Activated CD8-positive, alpha-beta T cell treated with anti-CD3 and anti-CD28 coated beads for 36 hours (primary cell): ENCODE data around the gene GABBR2. TPM values are rescaled to one million over a fixed set of nuclear protein-coding genes. Genes with fewer than 3 reads are reported as not detected.

Experiments used
- ATAC-seq: fragments of 200-7000 bp; cut with Tn5 transposase; one replicate; pipeline ENCODE4 v1.10.0; 2021; ENCODE audit warnings: mild to moderate bottlenecking, moderate library complexity
- CTCF ChIA-PET: fragments of 350-600 bp; sonication (Branson Sonifier 250); formaldehyde crosslinking; loops from one replicate; lab custom pipeline; 2021; ENCODE audit warnings: antibody characterized with exemption; lab: Charles Lee
- POLR2A ChIA-PET: fragments of 350-600 bp; sonication (Branson Sonifier 250); formaldehyde crosslinking; loops from one replicate; lab custom pipeline; 2021; ENCODE audit warnings: antibody characterized with exemption; lab: Charles Lee
- DNase-seq: peaks from one replicate; pipeline ENCODE4 v3.0.0-alpha.2; 2020
- H3K27ac Mint-ChIP-seq: one replicate; pipeline ENCODE4 v1.8.0; 2021; ENCODE audit warnings: mild to moderate bottlenecking, mixed read lengths
- H3K27me3 Mint-ChIP-seq: one replicate; pipeline ENCODE4 v1.8.0; 2021; ENCODE audit warnings: mixed read lengths
- H3K36me3 Mint-ChIP-seq: one replicate; pipeline ENCODE4 v1.8.0; 2021; ENCODE audit warnings: low read depth, mixed read lengths
- H3K4me1 Mint-ChIP-seq: one replicate; pipeline ENCODE4 v1.8.0; 2021; ENCODE audit warnings: low read depth, mixed read lengths
- H3K4me3 Mint-ChIP-seq: one replicate; pipeline ENCODE4 v1.8.0; 2021; ENCODE audit warnings: mild to moderate bottlenecking, moderate library complexity, mixed read lengths
- H3K9me3 Mint-ChIP-seq: one replicate; pipeline ENCODE4 v1.8.0; 2021; ENCODE audit warnings: mixed read lengths
- intact Hi-C: fragments of 100-400 bp; cut with micrococcal nuclease; formaldehyde crosslinking; loops from one replicate; pipeline ENCODE4 v1.10.0; 2022
- total RNA-seq, 2 experiments: library from RNA; stranded (reverse); gene quantifications; one replicate each; pipeline ENCODE4 v1.2.3, GENCODE V29; 2021
- TF ChIP-seq, protein P1 (sequence below): fragments of 200-600 bp; IDR thresholded peaks from one replicate; pipeline ENCODE4 v1.8.0; 2022; ENCODE audit warnings: antibody characterized with exemption, mild to moderate bottlenecking

The GABBR2 gene
- total RNA-seq, 2 experiments from 2014 or later = not detected

DNA sequence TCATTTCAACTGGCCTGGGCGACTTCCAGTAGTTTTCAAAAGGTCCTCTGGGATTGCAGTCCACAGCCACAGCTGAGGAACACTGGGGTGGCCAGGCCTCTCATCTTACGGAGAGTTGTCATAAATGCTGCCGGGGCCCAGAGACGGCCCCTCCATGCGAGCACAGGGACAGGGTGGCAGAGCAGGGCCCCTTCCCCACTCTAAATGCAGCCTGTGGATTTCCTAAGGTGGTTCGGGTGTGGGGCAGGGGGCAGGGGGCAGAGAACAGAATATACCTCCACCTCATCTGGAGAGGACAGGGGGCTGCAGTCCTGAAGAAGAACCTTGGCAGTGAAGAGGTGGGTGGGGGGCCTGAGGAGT lies 339.7 kb downstream of the GABBR2 start:
- Mint-ChIP-seq H3K36me3 (peaks cover 4% of the 10 kb centered on the region), H3K27ac (no peak overlapping the region), H3K27me3 (peaks cover 5% of the 10 kb centered on the region), H3K9me3 (peaks cover 13% of the 10 kb centered on the region), H3K4me1 (no peaks in the 10 kb centered on the region), H3K4me3 (no peak overlapping the region)
- intact Hi-C loops = no loop called here
- ChIA-PET CTCF (no interaction called here), POLR2A (no interaction called here)
- TF ChIP-seq, protein P1, sequence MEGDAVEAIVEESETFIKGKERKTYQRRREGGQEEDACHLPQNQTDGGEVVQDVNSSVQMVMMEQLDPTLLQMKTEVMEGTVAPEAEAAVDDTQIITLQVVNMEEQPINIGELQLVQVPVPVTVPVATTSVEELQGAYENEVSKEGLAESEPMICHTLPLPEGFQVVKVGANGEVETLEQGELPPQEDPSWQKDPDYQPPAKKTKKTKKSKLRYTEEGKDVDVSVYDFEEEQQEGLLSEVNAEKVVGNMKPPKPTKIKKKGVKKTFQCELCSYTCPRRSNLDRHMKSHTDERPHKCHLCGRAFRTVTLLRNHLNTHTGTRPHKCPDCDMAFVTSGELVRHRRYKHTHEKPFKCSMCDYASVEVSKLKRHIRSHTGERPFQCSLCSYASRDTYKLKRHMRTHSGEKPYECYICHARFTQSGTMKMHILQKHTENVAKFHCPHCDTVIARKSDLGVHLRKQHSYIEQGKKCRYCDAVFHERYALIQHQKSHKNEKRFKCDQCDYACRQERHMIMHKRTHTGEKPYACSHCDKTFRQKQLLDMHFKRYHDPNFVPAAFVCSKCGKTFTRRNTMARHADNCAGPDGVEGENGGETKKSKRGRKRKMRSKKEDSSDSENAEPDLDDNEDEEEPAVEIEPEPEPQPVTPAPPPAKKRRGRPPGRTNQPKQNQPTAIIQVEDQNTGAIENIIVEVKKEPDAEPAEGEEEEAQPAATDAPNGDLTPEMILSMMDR = no peak
- DNase-seq (no peak), ATAC-seq (no peak)

- DNase-seq (no peak), ATAC-seq (no peak)
- Mint-ChIP-seq H3K27me3 (peaks cover 5% of the 10 kb centered on the region), H3K4me3 (no peak overlapping the region), H3K27ac (no peak overlapping the region), H3K9me3 (peaks cover 13% of the 10 kb centered on the region), H3K4me1 (no peaks in the 10 kb centered on the region), H3K36me3 (peaks cover 4% of the 10 kb centered on the region)
- CTCF ChIA-PET = no interaction called here
- TF ChIP-seq, protein P1 = no peak
- POLR2A ChIA-PET = no interaction called here
- intact Hi-C loops = no loop called here
Observed at GRCh38 chr9:98368366-98369065, 340.2 kb downstream of the GABBR2 start.

DNA sequence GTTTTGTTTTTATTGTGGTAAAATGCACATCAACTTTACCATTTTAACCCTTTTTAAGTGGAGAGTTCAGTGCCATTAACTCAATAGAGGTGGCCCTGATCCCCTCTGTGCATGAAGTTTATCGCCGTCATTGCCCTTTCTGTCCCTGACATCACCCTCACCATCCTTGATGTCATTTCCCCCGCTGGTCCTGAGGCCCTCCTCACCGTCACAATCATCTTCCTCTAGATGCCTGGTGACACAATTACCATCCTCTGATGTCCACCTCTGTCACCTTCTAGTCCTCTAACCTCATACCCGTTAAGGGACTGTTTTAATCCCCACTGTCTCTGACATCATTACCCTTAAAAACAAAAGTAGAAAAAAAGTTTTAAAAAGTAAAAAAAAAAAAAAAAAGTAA lies 340.8 kb downstream of the GABBR2 start:
- Mint-ChIP-seq H3K4me3 (no peak overlapping the region), H3K4me1 (no peaks in the 10 kb centered on the region), H3K9me3 (peaks cover 13% of the 10 kb centered on the region), H3K27ac (no peak overlapping the region), H3K36me3 (peaks cover 4% of the 10 kb centered on the region), H3K27me3 (peaks cover 5% of the 10 kb centered on the region)
- ChIA-PET CTCF (no interaction called here), POLR2A (no interaction called here)
- TF ChIP-seq, protein P1 = no peak
- ATAC-seq (no peak), DNase-seq (no peak)
- intact Hi-C loops = no loop called here

DNA sequence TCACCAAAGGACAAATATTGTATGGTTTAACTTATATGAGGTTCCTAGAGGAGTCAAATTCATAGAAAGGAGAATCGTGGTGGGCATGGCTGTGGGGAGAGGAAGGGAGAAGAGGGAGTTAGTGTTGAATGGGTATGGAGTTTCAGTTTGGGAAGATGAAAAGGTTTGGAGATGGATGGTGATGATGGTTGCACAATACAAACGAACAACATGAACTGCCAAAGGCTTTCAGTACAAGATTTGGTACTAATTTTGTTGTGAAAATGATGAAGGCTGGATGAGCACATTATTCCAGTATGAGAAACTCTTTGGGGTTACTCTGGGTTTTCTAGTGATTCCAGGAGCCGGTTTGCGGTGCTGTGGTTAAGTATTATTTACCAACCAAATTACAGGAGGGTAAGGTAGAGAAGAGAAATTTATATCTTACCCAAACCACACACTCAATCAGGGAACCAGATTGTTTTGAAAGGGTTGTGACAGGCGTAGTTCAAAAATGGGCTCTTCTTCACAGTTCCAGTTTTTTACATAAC lies 341.3 kb downstream of the GABBR2 start:
- H3K4me1 Mint-ChIP-seq = no peaks in the 10 kb centered on the region
- CTCF ChIA-PET = no interaction called here
- H3K36me3 Mint-ChIP-seq = peaks cover 4% of the 10 kb centered on the region
- peaks cover 5% of the 10 kb centered on the region for H3K27me3 Mint-ChIP-seq
- no peak overlapping the region for H3K27ac Mint-ChIP-seq
- DNase-seq (no peak), ATAC-seq (no peak)
- H3K9me3 Mint-ChIP-seq = peaks cover 13% of the 10 kb centered on the region
- intact Hi-C loops = no loop called here
- no peak overlapping the region for H3K4me3 Mint-ChIP-seq
- TF ChIP-seq, protein P1 = no peak
- POLR2A ChIA-PET = no interaction called here

- DNase-seq = no peak
- Mint-ChIP-seq H3K4me3 (no peak overlapping the region), H3K27me3 (peaks cover 5% of the 10 kb centered on the region), H3K36me3 (peaks cover 4% of the 10 kb centered on the region), H3K9me3 (peaks cover 13% of the 10 kb centered on the region), H3K27ac (no peak overlapping the region), H3K4me1 (no peaks in the 10 kb centered on the region)
- CTCF ChIA-PET = interaction anchor here (1.7 kb wide), 1 partner anchor 14 kb away, joined by 7 read pairs; no protein-coding TSS in a partner anchor
- TF ChIP-seq, protein P1 = no peak
- intact Hi-C loops = no loop called here
- POLR2A ChIA-PET = no interaction called here
- no peak for ATAC-seq
Observed at GRCh38 chr9:98365781-98366180, 343.0 kb downstream of the GABBR2 start.
